ENCODE data around the gene PIK3CD. TPM values are rescaled to one million over a fixed set of nuclear protein-coding genes. Genes with fewer than 3 reads are reported as not detected.

Gene PIK3CD
- polyA plus RNA-seq, 1 experiment: 9.0 TPM

GRCh38 chr1:9607352-9607751 lies 44.2 kb upstream of the PIK3CD start:
- ChIA-PET CTCF (no interaction called here), POLR2A (no interaction called here)
- no peak for TF ChIP-seq CTCF (IDR thresholded peaks at IDR 0.05; ENCODE audit: low read depth, low read length)
- DNase-seq (ENCODE audit: low read depth, low spot score): no peak
- Histone ChIP-seq H3K27ac (ENCODE audit: low read depth, low read length) (no peak overlapping the region), H3K27me3 (ENCODE audit: control insufficient read depth, insufficient read depth, low read length) (no peaks in the 10 kb centered on the region), H3K9me3 (ENCODE audit: control insufficient read depth, insufficient read depth, low read length) (no peaks in the 10 kb centered on the region; the same call in 1 of the 2 replicates), H3K4me3 (ENCODE audit: low read depth, low read length) (no peak overlapping the region)

- Histone ChIP-seq H3K27ac (ENCODE audit: low read depth, low read length) (no peak overlapping the region), H3K4me3 (ENCODE audit: low read depth, low read length) (no peak overlapping the region), H3K27me3 (ENCODE audit: control insufficient read depth, insufficient read depth, low read length) (no peaks in the 10 kb centered on the region), H3K9me3 (ENCODE audit: control insufficient read depth, insufficient read depth, low read length) (no peaks in the 10 kb centered on the region; the same call in 1 of the 2 replicates)
- ChIA-PET CTCF (no interaction called here), POLR2A (no interaction called here)
- no peak for TF ChIP-seq CTCF (IDR thresholded peaks at IDR 0.05; ENCODE audit: low read depth, low read length)
- no peak for DNase-seq (ENCODE audit: low read depth, low spot score)
Measured at GRCh38 chr1:9609998-9610397, 41.5 kb upstream of the PIK3CD start.

- CTCF ChIA-PET: no interaction called here
- H3K27me3 ChIP-seq (ENCODE audit: control insufficient read depth, insufficient read depth, low read length): no peaks in the 10 kb centered on the region
- no peaks in the 10 kb centered on the region; the same call in 1 of the 2 replicates for H3K9me3 ChIP-seq (ENCODE audit: control insufficient read depth, insufficient read depth, low read length)
- DNase-seq (ENCODE audit: low read depth, low spot score): no peak
- no peak overlapping the region for H3K27ac ChIP-seq (ENCODE audit: low read depth, low read length)
- TF ChIP-seq CTCF (IDR thresholded peaks at IDR 0.05; ENCODE audit: low read depth, low read length): no peak
- H3K4me3 ChIP-seq (ENCODE audit: low read depth, low read length): no peak overlapping the region
- POLR2A ChIA-PET: no interaction called here
Measured at GRCh38 chr1:9610548-9610947, 41.0 kb upstream of the PIK3CD start.

GRCh38 chr1:9611716-9612115 lies 39.8 kb upstream of the PIK3CD start:
- no peak for DNase-seq (ENCODE audit: low read depth, low spot score)
- ChIA-PET CTCF (interaction anchor here (0.6 kb wide), 1 partner anchor 119 kb away, joined by 5 read pairs; no protein-coding TSS in a partner anchor), POLR2A (no interaction called here)
- H3K9me3 ChIP-seq (ENCODE audit: control insufficient read depth, insufficient read depth, low read length): no peaks in the 10 kb centered on the region; the same call in 1 of the 2 replicates
- H3K27me3 ChIP-seq (ENCODE audit: control insufficient read depth, insufficient read depth, low read length): no peaks in the 10 kb centered on the region
- H3K27ac ChIP-seq (ENCODE audit: low read depth, low read length): no peak overlapping the region
- H3K4me3 ChIP-seq (ENCODE audit: low read depth, low read length): no peak overlapping the region
- no peak for TF ChIP-seq CTCF (IDR thresholded peaks at IDR 0.05; ENCODE audit: low read depth, low read length)

- H3K4me3 ChIP-seq (ENCODE audit: low read depth, low read length): no peak overlapping the region
- TF ChIP-seq CTCF (IDR thresholded peaks at IDR 0.05; ENCODE audit: low read depth, low read length): no peak
- CTCF ChIA-PET: no interaction called here
- POLR2A ChIA-PET: no interaction called here
- no peak for DNase-seq (ENCODE audit: low read depth, low spot score)
- H3K27ac ChIP-seq (ENCODE audit: low read depth, low read length): no peak overlapping the region
- H3K9me3 ChIP-seq (ENCODE audit: control insufficient read depth, insufficient read depth, low read length): no peaks in the 10 kb centered on the region; the same call in 1 of the 2 replicates
- no peaks in the 10 kb centered on the region for H3K27me3 ChIP-seq (ENCODE audit: control insufficient read depth, insufficient read depth, low read length)
Measured at GRCh38 chr1:9612162-9612845, 39.2 kb upstream of the PIK3CD start.
